Mammary epithelial cell (primary cell): ENCODE data around the gene PARP12.

Source experiments
- CTCF ChIP-seq, 2 donors: IDR thresholded peaks in 1 of 2; conservative IDR thresholded peaks in 1 of 2; 2 replicates each; pipeline ENCODE4 v1.5.1; 2011 to 2012; ENCODE audit warnings: inconsistent platforms in 2 of 2, low read length in 2 of 2, mild to moderate bottlenecking in 2 of 2, control low read depth in 1 of 2, low read depth in 1 of 2; ENCODE audit not compliant: insufficient read depth in 1 of 2; ENCODE audit errors: extremely low read depth in 1 of 2
- EZH2 ChIP-seq: IDR thresholded peaks from 2 replicates; pipeline ENCODE4 v1.6.1; 2012; ENCODE audit warnings: low read length, inconsistent platforms, borderline replicate concordance

GRCh38 chr7:140096459-140096858 is 33.7 kb upstream of the PARP12 start:
- TF ChIP-seq CTCF (conservative IDR thresholded peaks at IDR 0.05 in 1 of 2, IDR thresholded peaks at IDR 0.05 in 1 of 2; ENCODE audit: extremely low read depth in 1 of 2, insufficient read depth in 1 of 2, low read depth in 1 of 2, low read length in 2 of 2) (no peak), EZH2 (no peak)
